CD4-positive, alpha-beta memory T cell (primary cell): ENCODE data around the gene ESCO1. TPM values are rescaled to one million over a fixed set of nuclear protein-coding genes. Genes with fewer than 3 reads are reported as not detected.

Experiments
- CTCF ChIA-PET: fragments of 350-600 bp; sonication (Branson Sonifier 250); formaldehyde crosslinking; loops from one replicate; lab custom pipeline; 2021; ENCODE audit warnings: inconsistent platforms; ENCODE audit not compliant: partially characterized antibody; lab: Charles Lee
- POLR2A ChIA-PET: fragments of 350-600 bp; sonication (Branson Sonifier 250); formaldehyde crosslinking; loops from one replicate; lab custom pipeline; 2021; ENCODE audit not compliant: partially characterized antibody; lab: Charles Lee
- DNase-seq, 5 donors: peaks; one replicate each; pipeline versions ENCODE4 v3.0.0 to v3.0.0-alpha.2; 2020 to 2022; ENCODE audit warnings: mixed read lengths in 1 of 5
- H3K27ac ChIP-seq: one replicate; pipeline ENCODE4 v1.7.0; 2013; ENCODE audit warnings: low read depth, low read length
- H3K27me3 ChIP-seq: 2 replicates; pipeline ENCODE4 v1.7.0; 2013; ENCODE audit warnings: mild to moderate bottlenecking, low read length, moderate library complexity; ENCODE audit not compliant: insufficient read depth
- H3K36me3 ChIP-seq: 2 replicates; pipeline ENCODE4 v1.7.0; 2013; ENCODE audit warnings: mild to moderate bottlenecking, low read length, moderate library complexity; ENCODE audit not compliant: insufficient read depth
- H3K4me1 ChIP-seq: 2 replicates; pipeline ENCODE4 v1.7.0; 2013; ENCODE audit warnings: mild to moderate bottlenecking, low read length, moderate library complexity; ENCODE audit not compliant: insufficient read depth
- H3K4me3 ChIP-seq, 2 donors: one replicate each; pipeline ENCODE4 v1.7.0; 2013; ENCODE audit warnings: low read length in 2 of 2, mild to moderate bottlenecking in 1 of 2
- H3K9me3 ChIP-seq, 2 donors: one replicate each; pipeline ENCODE4 v1.7.0; 2013; ENCODE audit warnings: low read length in 2 of 2, control low read depth in 1 of 2; ENCODE audit not compliant: control insufficient read depth in 1 of 2
- H3K27ac Mint-ChIP-seq, 7 donors: one replicate each; pipeline ENCODE4 v1.8.0; 2020 to 2021; ENCODE audit warnings: mixed read lengths in 7 of 7, mild to moderate bottlenecking in 6 of 7, inconsistent platforms in 3 of 7, moderate library complexity in 3 of 7
- H3K27me3 Mint-ChIP-seq, 2 donors: one replicate each; pipeline ENCODE4 v1.8.0; 2020 to 2021; ENCODE audit warnings: mixed read lengths in 2 of 2
- H3K36me3 Mint-ChIP-seq, 2 donors: one replicate each; pipeline ENCODE4 v1.8.0; 2020 to 2021; ENCODE audit warnings: mixed read lengths in 2 of 2, inconsistent platforms in 1 of 2, mild to moderate bottlenecking in 1 of 2
- H3K4me1 Mint-ChIP-seq, 4 donors: one replicate each; pipeline ENCODE4 v1.8.0; 2020 to 2021; ENCODE audit warnings: mixed read lengths in 4 of 4, mild to moderate bottlenecking in 1 of 4
- H3K4me3 Mint-ChIP-seq, 8 donors: one replicate each; pipeline ENCODE4 v1.8.0; 2020 to 2021; ENCODE audit warnings: mixed read lengths in 8 of 8, mild to moderate bottlenecking in 7 of 8, moderate library complexity in 6 of 8, inconsistent platforms in 3 of 8
- H3K9me3 Mint-ChIP-seq, 8 donors: one replicate each; pipeline ENCODE4 v1.8.0; 2020 to 2021; ENCODE audit warnings: mixed read lengths in 8 of 8, mild to moderate bottlenecking in 5 of 8, inconsistent platforms in 3 of 8, moderate library complexity in 1 of 8
- intact Hi-C: fragments of 100-400 bp; cut with micrococcal nuclease; formaldehyde crosslinking; loops from one replicate; pipeline ENCODE4 v1.15.1; 2023
- polyA plus RNA-seq, 2 donors: library from polyadenylated mRNA; unstranded; fragments of 300-500 nt; fragmentation: Illumina TruSeq; gene quantifications; one replicate each; pipeline ENCODE4 v1.2.3, GENCODE V29; 2021
- total RNA-seq, 2 experiments: library from RNA; stranded (reverse); gene quantifications; one replicate each; pipeline ENCODE4 v1.2.3, GENCODE V29; 2021

The ESCO1 gene
- total and polyA plus RNA-seq, 4 experiments from 2014 or later: 4.6 to 38.2 (median 22.1) TPM

DNA sequence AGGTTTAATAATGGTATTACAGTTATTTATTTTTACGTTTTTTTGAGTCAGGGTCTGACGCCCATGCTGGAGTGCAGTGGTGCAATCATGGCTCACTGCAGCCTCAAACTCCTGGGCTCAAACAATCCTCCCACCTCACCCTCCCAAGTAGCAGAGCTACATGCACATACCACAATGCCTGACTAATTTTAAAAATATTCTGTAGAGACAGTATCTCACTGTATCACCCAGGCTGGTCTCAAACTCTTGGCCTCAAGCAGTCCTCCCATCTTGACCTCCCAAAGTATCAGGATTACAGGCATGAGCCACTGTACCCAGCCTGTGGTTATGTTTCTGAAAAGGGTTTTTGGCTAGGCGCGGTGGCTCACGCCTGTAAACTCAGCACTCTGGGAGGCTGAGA is 120.8 kb downstream of the ESCO1 start:
- intact Hi-C loops: loop anchor here (10.0 kb wide), 1 partner anchor 65 kb away; no protein-coding TSS in a partner anchor
- Mint-ChIP-seq H3K9me3 (no peaks in the 10 kb centered on the region), H3K4me1 (no peaks in the 10 kb centered on the region), H3K4me3 (no peak overlapping the region), H3K36me3 (no peaks in the 10 kb centered on the region), H3K27ac (no peak overlapping the region), H3K27me3 (peaks cover 14 to 15% of the 10 kb centered on the region in 2 donors)
- Histone ChIP-seq H3K27me3 (no peaks in the 10 kb centered on the region), H3K36me3 (no peaks in the 10 kb centered on the region), H3K4me3 (no peak overlapping the region), H3K9me3 (no peaks in the 10 kb centered on the region), H3K27ac (no peak overlapping the region), H3K4me1 (no peaks in the 10 kb centered on the region)
- DNase-seq: no peak
- ChIA-PET POLR2A (no interaction called here), CTCF (interaction anchor here (1.7 kb wide), 1 partner anchor 10 kb away, joined by 5 read pairs; no protein-coding TSS in a partner anchor)

Other genes with a start within 250 kb of the ESCO1 start
- gene SNRPD1, start 11.6 kb upstream of the ESCO1 start, total RNA-seq: 10 to 100 TPM; 24.4 to 24.5 TPM
- 10 to 100 TPM; 68.3 to 85.3 TPM for gene SNRPD1, start 11.6 kb upstream of the ESCO1 start, polyA plus RNA-seq
- gene ABHD3, start 104.1 kb upstream of the ESCO1 start, total RNA-seq: 10 to 100 TPM; 63.0 to 65.6 TPM
- gene ABHD3, start 104.1 kb upstream of the ESCO1 start, polyA plus RNA-seq: 10 to 100 TPM; 35.0 to 43.9 TPM
- 10 to 100 TPM; 37.6 to 39.0 TPM for gene MIB1, start 140.1 kb upstream of the ESCO1 start, total RNA-seq
- gene MIB1, start 140.1 kb upstream of the ESCO1 start, polyA plus RNA-seq: 1 to 10 TPM; 6.7 to 7.5 TPM